Subcutaneous adipose tissue (tissue), 4 donors: ENCODE data around the gene FRMD5. TPM values are rescaled to one million over a fixed set of nuclear protein-coding genes. Genes with fewer than 3 reads are reported as not detected.

Experiments
- total RNA-seq, 4 donors: library from RNA; depleted of rRNA; stranded (reverse); fragments of >200 nt; gene quantifications; one replicate each; pipeline ENCODE4 v1.1.0, GENCODE V29; 2016
- TF ChIP-seq, protein P1 (sequence below): fragments of 450-650 bp; IDR thresholded peaks from one replicate; pipeline ENCODE4 v1.5.1; 2016; ENCODE audit warnings: low read depth, mild to moderate bottlenecking, control low read depth, antibody characterized with exemption, moderate library complexity

The FRMD5 gene
- total RNA-seq, 4 donors from 2014 or later: 0.34 TPM; not detected in 3

DNA sequence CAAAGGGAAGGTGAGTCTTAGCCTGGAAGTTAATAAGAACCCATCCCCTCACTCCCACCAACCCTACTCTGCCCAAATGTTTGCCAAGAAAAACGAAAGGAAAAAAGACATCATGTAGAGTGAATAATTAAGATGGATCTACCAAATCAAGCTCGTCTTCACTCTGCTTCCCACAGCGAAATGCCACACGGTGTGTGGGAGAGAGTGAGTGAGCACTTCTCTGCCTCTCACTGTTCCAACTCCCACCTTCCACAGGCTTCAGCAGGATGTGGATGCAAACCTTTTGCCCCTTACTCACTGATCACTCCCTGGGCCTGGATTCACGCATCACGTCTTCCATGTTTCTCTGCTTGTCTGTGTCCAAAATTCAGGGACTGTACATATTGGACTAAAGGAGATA, 282.9 kb downstream of the FRMD5 start:
- TF ChIP-seq, protein P1, sequence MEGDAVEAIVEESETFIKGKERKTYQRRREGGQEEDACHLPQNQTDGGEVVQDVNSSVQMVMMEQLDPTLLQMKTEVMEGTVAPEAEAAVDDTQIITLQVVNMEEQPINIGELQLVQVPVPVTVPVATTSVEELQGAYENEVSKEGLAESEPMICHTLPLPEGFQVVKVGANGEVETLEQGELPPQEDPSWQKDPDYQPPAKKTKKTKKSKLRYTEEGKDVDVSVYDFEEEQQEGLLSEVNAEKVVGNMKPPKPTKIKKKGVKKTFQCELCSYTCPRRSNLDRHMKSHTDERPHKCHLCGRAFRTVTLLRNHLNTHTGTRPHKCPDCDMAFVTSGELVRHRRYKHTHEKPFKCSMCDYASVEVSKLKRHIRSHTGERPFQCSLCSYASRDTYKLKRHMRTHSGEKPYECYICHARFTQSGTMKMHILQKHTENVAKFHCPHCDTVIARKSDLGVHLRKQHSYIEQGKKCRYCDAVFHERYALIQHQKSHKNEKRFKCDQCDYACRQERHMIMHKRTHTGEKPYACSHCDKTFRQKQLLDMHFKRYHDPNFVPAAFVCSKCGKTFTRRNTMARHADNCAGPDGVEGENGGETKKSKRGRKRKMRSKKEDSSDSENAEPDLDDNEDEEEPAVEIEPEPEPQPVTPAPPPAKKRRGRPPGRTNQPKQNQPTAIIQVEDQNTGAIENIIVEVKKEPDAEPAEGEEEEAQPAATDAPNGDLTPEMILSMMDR: no peak

- TF ChIP-seq, protein P1: no peak
Measured at GRCh38 chr15:43911235-43911781, 283.8 kb downstream of the FRMD5 start.

DNA sequence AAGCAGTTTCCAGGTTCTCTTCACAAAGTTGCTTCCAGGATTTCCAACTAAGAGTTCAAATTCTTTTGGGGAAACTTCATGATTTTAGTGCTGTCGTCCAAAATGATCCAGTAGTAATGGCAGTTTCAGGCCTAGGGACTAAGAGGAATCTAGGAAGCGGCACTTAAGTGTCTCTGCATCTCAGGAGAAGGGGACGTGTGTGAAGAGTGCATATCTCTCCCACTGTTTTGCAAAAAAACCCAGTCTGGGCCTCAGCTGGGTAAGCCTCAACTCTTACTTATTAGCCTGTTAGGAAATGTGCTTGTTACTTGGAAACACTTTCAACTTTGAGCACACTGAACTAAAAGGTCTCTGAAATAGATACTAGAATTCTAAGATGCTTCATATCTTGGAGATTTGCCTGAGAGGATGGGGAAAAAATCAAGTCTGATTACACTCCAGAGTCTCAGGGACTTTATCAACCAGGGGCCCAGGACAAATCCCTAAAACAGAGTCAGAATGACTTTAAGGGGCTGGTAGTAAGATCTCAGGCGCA, 286.5 kb downstream of the FRMD5 start:
- TF ChIP-seq, protein P1: no peak

DNA sequence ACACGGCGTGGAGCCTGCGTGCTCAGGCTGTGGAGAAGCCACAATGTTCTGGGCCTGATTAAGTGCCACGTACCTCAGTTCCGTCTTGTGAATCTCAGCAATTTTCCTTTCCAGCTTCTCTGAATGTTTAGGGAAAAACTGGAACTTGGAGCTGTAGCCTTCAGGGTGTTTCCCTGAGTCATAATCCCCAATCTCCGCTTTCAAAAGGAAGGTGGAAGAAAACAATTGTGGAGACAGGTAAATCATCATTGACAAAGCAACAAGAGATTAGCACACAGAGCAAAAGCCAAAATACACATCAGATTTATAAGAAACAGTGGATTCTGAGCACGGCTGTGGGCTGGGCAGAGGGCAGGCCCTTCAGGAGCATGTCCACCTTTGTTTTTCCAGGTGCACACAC, 289.3 kb downstream of the FRMD5 start:
- TF ChIP-seq, protein P1: no peak

DNA sequence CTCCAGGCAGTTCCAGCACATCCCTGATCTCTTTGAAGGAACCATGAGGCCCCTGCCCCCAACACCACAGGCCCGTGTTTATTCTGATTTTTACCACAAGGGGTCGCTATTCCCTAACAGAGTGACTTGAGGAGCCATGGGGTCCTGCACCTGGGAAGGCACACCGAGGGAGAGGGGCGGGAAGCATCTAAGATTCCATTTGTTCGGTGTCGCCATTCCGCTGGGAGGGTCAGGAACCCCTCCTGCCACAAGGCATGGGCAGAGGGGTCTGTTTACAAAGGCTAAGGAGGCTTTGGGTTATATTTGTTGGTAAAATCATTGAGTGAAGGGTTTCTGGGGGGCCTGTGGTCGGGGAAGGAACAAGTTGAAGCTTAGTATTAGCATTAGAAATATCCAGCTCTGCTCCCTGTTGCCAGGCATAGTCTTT, 291.2 kb downstream of the FRMD5 start:
- TF ChIP-seq, protein P1: no peak

DNA sequence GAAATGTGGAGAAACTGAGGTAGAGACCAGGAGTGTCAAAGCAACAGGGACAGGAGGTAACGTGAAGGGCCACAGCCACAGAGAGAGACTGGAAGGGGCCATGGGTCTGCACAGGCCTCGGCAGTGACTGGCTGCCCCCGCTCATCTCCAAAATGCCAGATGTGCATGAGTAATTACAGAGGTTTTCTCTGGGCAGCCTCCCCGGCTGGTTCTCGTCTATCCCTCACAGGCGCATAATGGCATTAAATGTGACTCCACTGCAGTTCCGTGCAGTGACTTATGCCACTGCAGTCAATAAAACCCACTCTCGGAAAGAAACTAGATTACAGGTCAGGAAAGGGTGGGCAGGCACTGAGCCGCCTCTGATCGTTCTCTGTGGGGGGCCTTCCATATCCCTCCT, 293.6 kb downstream of the FRMD5 start:
- TF ChIP-seq, protein P1: no peak

DNA sequence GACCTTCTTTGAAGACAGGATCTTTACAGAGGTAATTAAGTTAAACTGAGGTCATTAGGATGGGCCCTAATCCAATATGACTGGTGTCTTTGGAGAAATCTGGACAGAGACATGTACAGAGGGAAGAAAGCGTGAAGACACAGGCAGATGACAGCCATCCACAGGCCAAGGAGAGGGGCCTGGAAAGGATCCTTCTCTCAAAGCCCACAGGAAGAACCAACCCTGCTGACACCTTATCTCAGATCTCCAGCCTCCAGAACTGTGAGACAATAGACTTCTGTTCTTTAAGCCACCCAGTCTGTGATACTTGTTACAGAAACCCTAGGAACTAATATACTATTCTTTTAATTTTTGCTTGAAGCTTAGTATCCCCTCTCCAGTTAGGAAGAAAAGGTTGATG, 294.1 kb downstream of the FRMD5 start:
- TF ChIP-seq, protein P1: no peak
